Liver (tissue), 9 donors: ENCODE data around the gene CYB5A. TPM values are rescaled to one million over a fixed set of nuclear protein-coding genes. Genes with fewer than 3 reads are reported as not detected.

Experiments used
- DNase-seq: peaks from one replicate; pipeline ENCODE4 v3.0.0-alpha.2; 2017; ENCODE audit warnings: low spot score
- H3K27ac ChIP-seq, 2 donors: one replicate each; pipeline ENCODE4 v1.7.0; 2013; ENCODE audit warnings: inconsistent platforms in 2 of 2, low read length in 2 of 2, control low read depth in 1 of 2, low read depth in 1 of 2, mild to moderate bottlenecking in 1 of 2
- H3K27me3 ChIP-seq, 4 donors: one replicate each; pipeline versions ENCODE4 v1.6.1 to v1.7.0; 2013; ENCODE audit warnings: low read length in 3 of 4, inconsistent platforms in 1 of 4, mild to moderate bottlenecking in 1 of 4, moderate library complexity in 1 of 4; ENCODE audit not compliant: control insufficient read depth in 4 of 4, insufficient read depth in 4 of 4
- H3K36me3 ChIP-seq, 4 donors: one replicate each; pipeline versions ENCODE4 v1.6.1 to v1.7.0; 2013; ENCODE audit warnings: low read length in 3 of 4, mild to moderate bottlenecking in 3 of 4, low read depth in 1 of 4, moderate library complexity in 1 of 4; ENCODE audit not compliant: control insufficient read depth in 4 of 4, insufficient read depth in 3 of 4
- H3K4me1 ChIP-seq, 4 donors: one replicate each; pipeline versions ENCODE4 v1.6.1 to v1.7.0; 2013; ENCODE audit warnings: low read length in 3 of 4, mild to moderate bottlenecking in 3 of 4, moderate library complexity in 1 of 4; ENCODE audit not compliant: control insufficient read depth in 4 of 4, insufficient read depth in 4 of 4
- H3K4me3 ChIP-seq, 3 donors: one replicate each; pipeline versions ENCODE4 v1.6.1 to v1.7.0; 2013; ENCODE audit warnings: low read length in 3 of 3, control low read depth in 1 of 3, low read depth in 1 of 3, mild to moderate bottlenecking in 1 of 3
- H3K9ac ChIP-seq, 2 donors: one replicate each; pipeline ENCODE4 v1.7.0; 2013; ENCODE audit warnings: low read length in 2 of 2, mild to moderate bottlenecking in 2 of 2, moderate library complexity in 2 of 2, control low read depth in 1 of 2, low read depth in 1 of 2
- H3K9me3 ChIP-seq, 4 donors: one replicate each; pipeline versions ENCODE4 v1.6.1 to v1.7.0; 2013; ENCODE audit warnings: low read length in 3 of 4; ENCODE audit not compliant: control insufficient read depth in 4 of 4
- ATF3 ChIP-seq: IDR thresholded peaks from 2 replicates; pipeline ENCODE4 v1.6.1; 2016; ENCODE audit warnings: antibody characterized with exemption
- CTCF ChIP-seq: fragments of 150-350 bp; IDR thresholded peaks from 2 replicates; pipeline ENCODE4 v1.5.1; 2017; ENCODE audit warnings: improper control_type of control experiment, low read depth, low read length; ENCODE audit not compliant: missing input control
- EGR1 ChIP-seq, 2 donors: IDR thresholded peaks; 2 replicates each; pipeline ENCODE4 v1.6.1; 2016 to 2018; ENCODE audit warnings: antibody characterized with exemption in 2 of 2, low read depth in 2 of 2
- FOXA1 ChIP-seq: IDR thresholded peaks from 2 replicates; pipeline ENCODE4 v1.6.1; 2016; ENCODE audit warnings: antibody characterized with exemption
- HNF4A ChIP-seq, 2 donors: conservative IDR thresholded peaks; 2 replicates each; pipeline ENCODE4 v1.6.1; 2016; ENCODE audit warnings: antibody characterized with exemption in 2 of 2, mild to moderate bottlenecking in 2 of 2
- HNF4G ChIP-seq: IDR thresholded peaks from 2 replicates; pipeline ENCODE4 v1.6.1; 2016; ENCODE audit warnings: antibody characterized with exemption
- JUND ChIP-seq, 2 donors: IDR thresholded peaks; 2 replicates each; pipeline ENCODE4 v1.6.1; 2016; ENCODE audit warnings: antibody characterized with exemption in 2 of 2
- MAX ChIP-seq: IDR thresholded peaks from 2 replicates; pipeline ENCODE4 v1.6.1; 2016; ENCODE audit warnings: antibody characterized with exemption
- NR2F2 ChIP-seq: IDR thresholded peaks from 2 replicates; pipeline ENCODE4 v1.6.1; 2016; ENCODE audit warnings: antibody characterized with exemption
- RAD21 ChIP-seq, 2 donors: IDR thresholded peaks; 2 replicates each; pipeline ENCODE4 v1.6.1; 2016; ENCODE audit warnings: antibody characterized with exemption in 2 of 2, mild to moderate bottlenecking in 2 of 2
- REST ChIP-seq: IDR thresholded peaks from 2 replicates; pipeline ENCODE4 v1.6.1; 2016; ENCODE audit warnings: antibody characterized with exemption, mild to moderate bottlenecking
- RXRA ChIP-seq, 2 donors: IDR thresholded peaks; 2 replicates each; pipeline ENCODE4 v1.6.1; 2017 to 2018; ENCODE audit warnings: antibody characterized with exemption in 2 of 2, mild to moderate bottlenecking in 1 of 2
- SP1 ChIP-seq: IDR thresholded peaks from 2 replicates; pipeline ENCODE4 v1.6.1; 2018; ENCODE audit warnings: antibody characterized with exemption, mild to moderate bottlenecking
- TAF1 ChIP-seq: conservative IDR thresholded peaks from 2 replicates; pipeline ENCODE4 v1.6.1; 2016; ENCODE audit warnings: antibody characterized with exemption, mild to moderate bottlenecking
- YY1 ChIP-seq: IDR thresholded peaks from 2 replicates; pipeline ENCODE4 v1.6.1; 2016; ENCODE audit warnings: antibody characterized with exemption, mild to moderate bottlenecking
- ZBTB33 ChIP-seq: IDR thresholded peaks from 2 replicates; pipeline ENCODE4 v1.6.1; 2016; ENCODE audit warnings: antibody characterized with exemption
- WGBS: extraction: QIAGEN DNeasy Blood & Tissue Kit; methylation state at CpG from one replicate; pipeline ENCODE4 v1.1.7; 2013; 5-methylcytosine and 5-hydroxymethylcytosine counted together
- polyA plus RNA-seq, 2 donors: library from polyadenylated mRNA; stranded (reverse) in 1 of 2; unstranded in 1 of 2; fragments of 200-250 nt in 1 of 2; fragments of >200 nt in 1 of 2; fragmentation: Nextera tagmentation in 1 of 2; extraction: Ambion mirVana in 1 of 2; gene quantifications; one replicate each; pipeline versions ENCODE4 v1.2.1 to v1.2.3, GENCODE V29; 2013 to 2015
- total RNA-seq, 2 donors: library from RNA; depleted of rRNA; stranded (reverse); fragments of >200 nt; gene quantifications; one replicate each; pipeline ENCODE4 v1.2.3, GENCODE V29; 2014
- donor health status: healthy.
- donor health status: healthy.
- donor health status: healthy.
- donor health status: healthy.
- donor health status: healthy.

Gene CYB5A
- total and polyA plus RNA-seq, 4 donors: 277 to 2,022 (median 1,122) TPM

- H3K9me3 ChIP-seq: no peaks in the 10 kb centered on the region
- peak overlapping the region in 1 of 2 donors; percentile 41 for H3K27ac ChIP-seq
- H3K36me3 ChIP-seq: peaks cover 0 to 16% (median 8%) of the 10 kb centered on the region in 4 donors
- WGBS: 47% methylated on average over 4 of the region's 4 CpGs
- H3K27me3 ChIP-seq: no peaks in the 10 kb centered on the region
- H3K4me3 ChIP-seq: no peak overlapping the region
- peak; percentile 79 for TF ChIP-seq NR2F2
- TF ChIP-seq FOXA1: no peak
- H3K9ac ChIP-seq: no peak overlapping the region
- no peak for DNase-seq
- peaks cover 12 to 85% (median 84%) of the 10 kb centered on the region in 4 donors for H3K4me1 ChIP-seq
Observed at GRCh38 chr18:74274700-74275099, 17.1 kb downstream of the CYB5A start.

GRCh38 chr18:74273394-74273793, 18.4 kb downstream of the CYB5A start:
- Histone ChIP-seq H3K36me3 (peaks cover 0 to 13% (median 8%) of the 10 kb centered on the region in 4 donors), H3K4me1 (peaks cover 16 to 92% (median 89%) of the 10 kb centered on the region in 4 donors), H3K9ac (no peak overlapping the region), H3K4me3 (no peak overlapping the region), H3K27ac (peak overlapping the region in 1 of 2 donors; percentile 17), H3K27me3 (no peaks in the 10 kb centered on the region), H3K9me3 (no peaks in the 10 kb centered on the region)
- no peak for DNase-seq
- WGBS: 52% methylated on average over 3 of the region's 3 CpGs
- TF ChIP-seq HNF4G (no peak), HNF4A (conservative IDR thresholded peaks at IDR 0.05) (no peak), YY1 (no peak), TAF1 (no peak), NR2F2 (no peak), JUND (IDR thresholded peaks at IDR 0.05) (no peak), CTCF (no peak), SP1 (no peak), MAX (no peak)

GRCh38 chr18:74271635-74272034, 20.1 kb downstream of the CYB5A start:
- TF ChIP-seq ZBTB33 (no peak), RAD21 (IDR thresholded peaks at IDR 0.05) (no peak), REST (no peak), RXRA (IDR thresholded peaks at IDR 0.05) (no peak), ATF3 (no peak), FOXA1 (no peak), NR2F2 (no peak), JUND (IDR thresholded peaks at IDR 0.05) (no peak), HNF4G (no peak), EGR1 (IDR thresholded peaks at IDR 0.05; ENCODE audit: low read depth in 2 of 2) (no peak), YY1 (no peak), HNF4A (conservative IDR thresholded peaks at IDR 0.05) (no peak), TAF1 (no peak)
- Histone ChIP-seq H3K9me3 (no peaks in the 10 kb centered on the region), H3K9ac (no peak overlapping the region), H3K4me1 (peaks cover 18 to 87% (median 81%) of the 10 kb centered on the region in 4 donors), H3K36me3 (peaks cover 0 to 13% (median 8%) of the 10 kb centered on the region in 4 donors), H3K27ac (no peak overlapping the region), H3K27me3 (no peaks in the 10 kb centered on the region), H3K4me3 (no peak overlapping the region)
- 87% methylated on average over 3 of the region's 3 CpGs for WGBS
- DNase-seq: no peak
